SIG-M5 (cell line): ENCODE results near the gene ZDHHC11.
"Not testable (repeated sequence)": the region's sequence is repeated elsewhere in the genome, so short reads cannot be mapped to it uniquely, and the experiment has no call there.

Experiments
- DNase-seq: peaks from one replicate; lab custom pipeline; 2025; lab: John Stamatoyannopoulos, UW

The ZDHHC11 gene

GRCh38 chr5:845031-845675 lies 5.6 kb downstream of the ZDHHC11 start:
- not testable (repeated sequence) for DNase-seq

GRCh38 chr5:844426-844825 lies 6.4 kb downstream of the ZDHHC11 start:
- not testable (repeated sequence) for DNase-seq

- DNase-seq = not testable (repeated sequence)
Observed at GRCh38 chr5:843926-844325, 6.9 kb downstream of the ZDHHC11 start.

DNA sequence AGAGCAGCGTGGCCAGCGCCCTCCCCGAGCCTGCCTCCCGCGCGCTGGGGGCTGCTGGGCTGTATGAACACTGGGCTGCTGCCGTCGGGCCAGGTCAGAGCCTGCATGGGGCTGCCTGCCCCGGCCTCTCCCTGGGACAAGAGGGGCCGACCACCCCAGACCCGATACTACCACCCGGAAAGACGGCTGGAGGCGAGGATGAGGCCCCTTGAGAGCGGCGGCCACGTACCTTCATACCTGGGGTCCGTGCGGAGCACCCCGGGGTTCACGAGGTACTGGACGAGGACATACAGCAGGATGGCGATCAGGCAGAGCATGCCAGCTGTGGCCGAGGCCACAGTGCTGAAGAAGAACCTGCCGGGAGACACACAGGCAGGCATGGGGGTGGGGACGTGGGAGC lies 7.4 kb downstream of the ZDHHC11 start:
- not testable (repeated sequence) for DNase-seq

DNA sequence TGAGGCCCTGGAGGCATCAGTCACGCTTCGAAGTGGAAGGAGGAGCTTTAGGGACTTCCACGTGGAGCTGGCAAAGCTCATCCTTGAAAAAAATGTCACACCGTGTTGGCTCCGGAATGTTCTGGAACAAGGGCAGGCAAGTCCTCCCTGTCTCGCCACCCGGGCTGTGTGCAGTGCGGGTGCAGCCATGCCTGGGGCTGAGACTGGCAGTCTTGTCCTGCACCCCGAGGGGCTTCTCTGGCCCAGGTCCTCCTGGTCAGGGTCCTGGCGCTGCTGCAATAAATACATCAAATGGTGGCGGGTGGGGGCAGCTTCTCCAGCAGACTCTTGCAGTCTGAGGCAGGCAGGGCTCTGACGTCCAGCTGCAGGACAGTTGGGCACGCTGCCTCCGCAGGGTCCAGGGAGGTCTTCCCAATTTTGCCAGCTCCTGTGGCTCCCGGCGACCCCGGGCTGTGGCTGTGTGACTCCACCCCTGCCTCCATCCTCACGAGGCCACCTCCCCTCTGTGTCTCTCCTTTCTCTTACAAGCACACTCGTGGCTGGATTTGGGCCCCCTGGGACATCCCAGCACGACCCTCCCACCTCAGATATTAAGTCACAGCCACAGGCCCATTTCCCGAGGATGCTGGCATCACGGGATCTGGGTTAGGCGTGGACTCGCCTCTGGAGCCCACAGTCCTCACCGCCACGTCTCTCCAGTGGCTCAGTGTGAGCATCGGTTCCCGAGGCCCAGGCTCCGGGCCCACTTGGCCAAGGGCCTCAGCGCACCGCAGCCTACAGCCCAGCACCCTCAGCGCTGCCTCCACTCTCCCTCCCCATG lies 8.2 kb downstream of the ZDHHC11 start:
- DNase-seq = not testable (repeated sequence)

GRCh38 chr5:841531-842401 lies 9.0 kb downstream of the ZDHHC11 start:
- not testable (repeated sequence) for DNase-seq

GRCh38 chr5:840974-841435 lies 9.8 kb downstream of the ZDHHC11 start:
- DNase-seq = not testable (repeated sequence)

- DNase-seq = not testable (repeated sequence)
Observed at GRCh38 chr5:840118-840973, 10.4 kb downstream of the ZDHHC11 start.

GRCh38 chr5:838431-838851 lies 12.3 kb downstream of the ZDHHC11 start:
- DNase-seq = not testable (repeated sequence)

- not testable (repeated sequence) for DNase-seq
Observed at GRCh38 chr5:837621-838121, 13.1 kb downstream of the ZDHHC11 start.

DNA sequence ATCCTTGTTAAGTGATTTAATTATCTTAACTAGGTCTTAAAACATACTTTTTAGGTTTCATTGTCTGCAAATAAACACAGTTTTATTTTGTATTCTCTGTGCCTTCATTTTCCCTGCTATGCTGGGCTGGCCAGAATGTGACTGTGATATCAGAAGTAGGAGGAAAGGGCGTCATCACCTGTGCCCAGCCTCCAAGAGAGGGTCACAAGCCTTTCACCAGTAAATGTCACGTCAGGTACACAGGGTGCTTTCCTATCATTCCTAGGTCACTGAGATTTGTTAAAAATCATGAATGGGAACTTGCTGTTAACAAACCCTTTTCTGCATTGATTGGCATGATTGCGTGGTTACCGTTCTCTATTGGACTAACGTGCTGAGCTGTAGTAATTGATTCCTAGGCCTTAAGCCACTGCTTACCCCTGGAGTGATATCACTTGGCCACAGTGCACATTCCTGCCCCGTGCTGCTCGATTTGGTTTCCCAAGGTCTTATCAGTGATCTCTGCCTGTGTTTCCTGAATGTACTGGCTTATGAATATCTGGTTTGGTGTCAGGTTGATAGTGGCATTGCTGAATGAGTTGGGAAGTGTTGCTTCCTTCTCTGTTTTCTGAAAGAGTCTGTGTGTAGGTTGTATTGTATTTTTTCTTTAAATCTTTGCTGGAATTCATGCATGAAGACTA lies 14.7 kb downstream of the ZDHHC11 start:
- DNase-seq = not testable (repeated sequence)

GRCh38 chr5:834013-834412 lies 16.8 kb downstream of the ZDHHC11 start:
- not testable (repeated sequence) for DNase-seq

- not testable (repeated sequence) for DNase-seq
Observed at GRCh38 chr5:828194-828593, 22.6 kb downstream of the ZDHHC11 start.

DNA sequence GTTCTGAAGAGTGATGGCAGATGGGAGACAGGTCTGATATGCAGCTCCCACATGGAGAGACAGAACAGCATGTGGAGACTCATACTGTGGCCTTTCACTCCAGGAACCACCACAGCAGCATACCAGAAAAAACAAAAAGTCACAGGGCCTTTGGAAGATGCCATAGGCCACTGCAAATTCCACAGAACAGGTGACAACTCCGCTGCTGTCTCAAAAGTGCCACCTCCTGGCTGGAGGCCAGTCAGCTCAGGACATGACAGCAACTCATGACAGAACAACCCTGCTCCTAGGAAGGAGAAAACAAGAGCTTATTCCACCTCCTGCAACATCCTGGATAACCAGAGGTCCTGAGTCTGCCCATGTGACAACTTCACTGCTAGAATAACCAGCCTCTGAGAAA lies 25.2 kb downstream of the ZDHHC11 start:
- not testable (repeated sequence) for DNase-seq

GRCh38 chr5:821504-821903 lies 29.3 kb downstream of the ZDHHC11 start:
- no peak for DNase-seq

DNA sequence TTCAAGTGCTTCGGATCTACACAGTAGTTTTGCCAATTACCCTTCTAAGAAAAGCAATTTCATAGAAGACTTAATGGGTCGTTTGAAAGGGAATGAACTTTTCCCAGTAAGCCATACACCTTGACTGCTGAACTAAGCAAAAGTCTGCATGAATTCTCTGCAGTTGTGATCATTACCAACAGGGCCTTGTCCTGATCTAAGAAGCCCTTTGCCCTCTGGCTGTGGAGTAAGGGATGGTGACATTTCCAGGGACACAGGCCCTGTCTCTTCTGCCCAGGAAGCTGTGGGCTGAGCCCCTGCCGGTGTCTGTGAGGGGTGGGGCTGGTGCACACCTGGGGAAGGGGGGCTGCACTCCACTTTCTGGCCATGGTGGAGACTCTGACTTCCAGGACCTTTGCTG lies 30.5 kb downstream of the ZDHHC11 start:
- no peak for DNase-seq

- no peak for DNase-seq
Observed at GRCh38 chr5:819078-819477, 31.7 kb downstream of the ZDHHC11 start.

DNA sequence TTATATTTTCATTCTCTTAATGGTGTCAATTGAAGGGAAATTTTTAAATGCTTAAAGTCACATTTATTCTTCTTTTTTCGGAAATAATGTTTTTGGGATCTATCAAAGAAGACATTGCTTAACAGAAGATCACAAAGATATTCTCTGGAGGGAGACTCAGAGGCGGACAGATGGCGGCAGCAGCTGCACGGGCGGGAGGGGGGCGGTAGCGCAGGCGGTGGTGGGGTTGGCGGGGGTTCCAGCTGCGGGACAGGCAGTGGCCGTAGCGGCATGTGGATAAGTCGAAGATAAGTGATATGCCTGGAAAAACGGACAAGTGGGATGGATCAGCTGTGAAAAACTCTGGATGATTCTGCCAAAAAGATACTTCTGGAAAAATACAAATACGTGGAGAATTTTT lies 34.6 kb downstream of the ZDHHC11 start:
- no peak for DNase-seq

GRCh38 chr5:815449-815848 lies 35.3 kb downstream of the ZDHHC11 start:
- DNase-seq = no peak

DNA sequence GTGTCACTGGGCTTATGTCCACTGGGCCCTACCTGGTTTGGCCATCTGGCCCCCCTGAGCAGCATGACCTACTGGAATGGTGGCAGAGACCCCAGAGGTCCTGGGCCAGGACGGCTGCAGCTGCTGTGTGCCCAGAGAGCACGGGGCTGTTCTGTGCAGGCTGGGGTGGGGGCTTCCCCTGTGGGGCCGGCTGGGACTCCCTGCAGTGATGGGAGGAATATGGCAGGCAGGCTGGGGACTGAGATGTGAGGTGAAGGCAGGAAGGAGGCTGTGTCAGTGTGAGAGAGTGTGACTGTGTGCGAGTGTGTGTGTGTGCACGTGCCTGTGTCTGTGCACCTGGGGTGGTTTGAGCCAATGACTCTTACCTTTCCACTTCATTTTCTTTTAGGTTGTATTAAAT lies 37.2 kb downstream of the ZDHHC11 start:
- not testable (repeated sequence) for DNase-seq
